WERI-Rb-1 (cell line): ENCODE measurements around the gene NCF4.

ENCODE experiments used
- DNase-seq: peaks from one replicate; pipeline ENCODE4 v3.0.0-alpha.2; 2020
- H3K27ac ChIP-seq: fragments of 250-450 bp; sonication (Bioruptor Pico); 2 replicates; pipeline ENCODE4 v1.5.1; 2020; ENCODE audit warnings: mild to moderate bottlenecking, moderate library complexity
- H3K27me3 ChIP-seq: fragments of 250-450 bp; sonication (Bioruptor Pico); 2 replicates; pipeline ENCODE4 v1.5.1; 2021; ENCODE audit warnings: mild to moderate bottlenecking, low read depth, moderate library complexity; ENCODE audit not compliant: insufficient read depth, severe bottlenecking
- H3K36me3 ChIP-seq: fragments of 250-450 bp; sonication (Bioruptor Pico); 2 replicates; pipeline ENCODE4 v1.5.1; 2020; ENCODE audit warnings: mild to moderate bottlenecking, moderate library complexity
- H3K4me3 ChIP-seq: 2 replicates; pipeline ENCODE4 v1.5.1; 2011; ENCODE audit warnings: low read depth, mild to moderate bottlenecking, control low read depth, low read length
- H3K9me3 ChIP-seq: fragments of 250-450 bp; sonication (Bioruptor Pico); 2 replicates; pipeline ENCODE4 v1.5.1; 2021; ENCODE audit warnings: mild to moderate bottlenecking, moderate library complexity; ENCODE audit not compliant: severe bottlenecking
- TF ChIP-seq, protein P1 (sequence below): IDR thresholded peaks from 2 replicates; pipeline ENCODE4 v1.5.1; 2011; ENCODE audit warnings: low read depth, mild to moderate bottlenecking, control low read depth, inconsistent platforms, low read length

The NCF4 gene

DNA sequence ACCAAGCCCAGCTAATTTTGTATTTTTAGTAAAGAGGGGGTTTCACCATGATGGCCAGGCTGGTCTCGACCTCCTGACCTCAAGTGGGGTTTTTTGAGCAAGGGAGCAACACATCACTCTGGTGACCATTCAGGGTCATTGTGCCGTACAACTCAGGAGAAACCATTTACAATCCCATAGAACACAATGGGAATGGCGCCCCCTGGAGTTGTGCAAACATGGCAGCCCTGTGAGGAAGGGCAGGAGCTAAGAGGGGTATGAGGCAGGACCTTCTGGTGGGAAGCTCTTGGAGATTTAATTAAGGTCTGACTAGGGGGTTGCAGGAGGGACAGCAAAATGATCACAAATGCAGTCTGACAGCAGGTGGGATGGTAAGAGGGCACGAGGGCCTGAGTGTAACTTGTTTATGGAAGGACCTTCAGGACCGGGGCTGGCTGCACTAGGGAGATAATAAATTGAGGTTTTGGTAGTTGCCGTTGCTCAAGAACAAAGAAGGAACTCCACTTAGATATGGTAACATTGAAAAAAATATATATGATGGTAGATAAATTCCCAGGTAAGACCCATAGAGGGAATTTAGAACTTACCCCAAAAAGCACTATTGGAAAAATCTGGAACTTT lies 43.6 kb downstream of the NCF4 start:
- peaks cover 8% of the 10 kb centered on the region for H3K9me3 ChIP-seq
- TF ChIP-seq, protein P1, sequence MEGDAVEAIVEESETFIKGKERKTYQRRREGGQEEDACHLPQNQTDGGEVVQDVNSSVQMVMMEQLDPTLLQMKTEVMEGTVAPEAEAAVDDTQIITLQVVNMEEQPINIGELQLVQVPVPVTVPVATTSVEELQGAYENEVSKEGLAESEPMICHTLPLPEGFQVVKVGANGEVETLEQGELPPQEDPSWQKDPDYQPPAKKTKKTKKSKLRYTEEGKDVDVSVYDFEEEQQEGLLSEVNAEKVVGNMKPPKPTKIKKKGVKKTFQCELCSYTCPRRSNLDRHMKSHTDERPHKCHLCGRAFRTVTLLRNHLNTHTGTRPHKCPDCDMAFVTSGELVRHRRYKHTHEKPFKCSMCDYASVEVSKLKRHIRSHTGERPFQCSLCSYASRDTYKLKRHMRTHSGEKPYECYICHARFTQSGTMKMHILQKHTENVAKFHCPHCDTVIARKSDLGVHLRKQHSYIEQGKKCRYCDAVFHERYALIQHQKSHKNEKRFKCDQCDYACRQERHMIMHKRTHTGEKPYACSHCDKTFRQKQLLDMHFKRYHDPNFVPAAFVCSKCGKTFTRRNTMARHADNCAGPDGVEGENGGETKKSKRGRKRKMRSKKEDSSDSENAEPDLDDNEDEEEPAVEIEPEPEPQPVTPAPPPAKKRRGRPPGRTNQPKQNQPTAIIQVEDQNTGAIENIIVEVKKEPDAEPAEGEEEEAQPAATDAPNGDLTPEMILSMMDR, result no peak
- no peak overlapping the region for H3K4me3 ChIP-seq
- H3K36me3 ChIP-seq, result no peaks in the 10 kb centered on the region
- no peak overlapping the region for H3K27ac ChIP-seq
- no peak for DNase-seq
- peaks cover 75% of the 10 kb centered on the region for H3K27me3 ChIP-seq

DNA sequence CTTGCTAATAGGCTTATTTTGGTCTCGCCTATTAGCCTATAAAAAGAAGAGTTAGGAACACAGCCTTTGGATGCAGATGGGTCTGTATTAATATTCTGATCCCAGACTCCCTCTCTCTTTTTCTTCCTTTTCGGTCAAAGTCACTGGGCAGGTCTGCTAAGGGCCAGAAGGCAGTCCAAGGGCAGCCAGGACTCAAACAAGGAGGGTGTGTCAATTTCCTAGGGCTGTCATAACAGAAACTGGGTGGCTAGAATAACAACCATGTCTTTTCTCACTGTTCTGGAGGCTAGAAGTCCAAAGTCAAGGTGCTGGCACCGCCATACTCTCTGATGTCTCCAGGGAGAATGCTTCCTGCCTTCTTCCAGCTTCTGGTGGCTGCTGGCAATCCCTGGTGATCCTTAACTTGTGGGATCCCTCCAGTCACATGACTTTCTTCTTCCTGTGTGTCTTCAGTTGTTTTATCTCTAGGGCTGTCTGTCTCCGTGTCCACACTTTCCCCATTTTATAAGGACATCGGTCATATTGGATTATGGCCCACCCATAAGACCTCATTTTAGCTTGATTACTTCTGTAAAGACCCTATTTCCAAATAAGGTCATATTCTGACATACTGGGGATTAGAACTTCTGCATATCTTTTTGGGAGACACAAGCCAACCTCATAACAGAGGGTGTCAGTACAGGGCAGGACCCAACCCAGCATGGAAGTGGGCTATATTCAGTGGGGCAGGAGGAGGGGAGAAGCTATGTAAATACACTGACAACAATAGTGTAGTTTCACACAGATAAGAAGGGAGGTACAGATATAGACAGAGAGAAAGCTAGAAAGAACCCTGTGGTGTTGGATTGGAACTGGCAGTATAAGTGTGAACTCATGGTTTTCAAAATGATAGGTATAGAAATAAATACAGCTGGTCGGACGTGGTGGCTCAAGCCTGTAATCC lies 46.7 kb downstream of the NCF4 start:
- DNase-seq, result no peak
- no peak overlapping the region for H3K27ac ChIP-seq
- H3K9me3 ChIP-seq, result peaks cover 1% of the 10 kb centered on the region
- TF ChIP-seq, protein P1, result no peak
- H3K4me3 ChIP-seq, result no peak overlapping the region
- no peaks in the 10 kb centered on the region for H3K36me3 ChIP-seq
- H3K27me3 ChIP-seq, result peaks cover 79% of the 10 kb centered on the region

DNA sequence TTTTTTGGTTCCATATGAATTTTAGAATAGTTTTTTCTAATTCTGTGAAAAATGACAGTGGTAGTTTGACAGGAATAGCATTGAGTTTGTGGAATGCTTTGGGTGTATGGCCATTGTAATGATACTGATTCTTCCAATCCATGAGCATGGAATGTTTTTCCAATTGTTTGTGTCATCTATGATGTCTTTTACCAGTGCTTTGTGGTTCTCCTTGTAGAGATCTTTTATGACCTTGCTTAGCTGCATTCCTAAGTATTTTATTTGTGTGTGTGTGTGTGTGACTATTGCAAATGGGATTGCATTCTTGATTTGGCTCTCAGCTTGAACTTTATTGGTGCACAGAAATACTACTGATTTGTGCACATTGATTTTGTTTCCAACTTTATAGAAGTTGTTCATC lies 49.7 kb downstream of the NCF4 start:
- no peaks in the 10 kb centered on the region for H3K9me3 ChIP-seq
- TF ChIP-seq, protein P1, result no peak
- DNase-seq, result no peak
- H3K4me3 ChIP-seq, result no peak overlapping the region
- H3K27ac ChIP-seq, result no peak overlapping the region
- no peaks in the 10 kb centered on the region for H3K36me3 ChIP-seq
- peaks cover 75% of the 10 kb centered on the region for H3K27me3 ChIP-seq

DNA sequence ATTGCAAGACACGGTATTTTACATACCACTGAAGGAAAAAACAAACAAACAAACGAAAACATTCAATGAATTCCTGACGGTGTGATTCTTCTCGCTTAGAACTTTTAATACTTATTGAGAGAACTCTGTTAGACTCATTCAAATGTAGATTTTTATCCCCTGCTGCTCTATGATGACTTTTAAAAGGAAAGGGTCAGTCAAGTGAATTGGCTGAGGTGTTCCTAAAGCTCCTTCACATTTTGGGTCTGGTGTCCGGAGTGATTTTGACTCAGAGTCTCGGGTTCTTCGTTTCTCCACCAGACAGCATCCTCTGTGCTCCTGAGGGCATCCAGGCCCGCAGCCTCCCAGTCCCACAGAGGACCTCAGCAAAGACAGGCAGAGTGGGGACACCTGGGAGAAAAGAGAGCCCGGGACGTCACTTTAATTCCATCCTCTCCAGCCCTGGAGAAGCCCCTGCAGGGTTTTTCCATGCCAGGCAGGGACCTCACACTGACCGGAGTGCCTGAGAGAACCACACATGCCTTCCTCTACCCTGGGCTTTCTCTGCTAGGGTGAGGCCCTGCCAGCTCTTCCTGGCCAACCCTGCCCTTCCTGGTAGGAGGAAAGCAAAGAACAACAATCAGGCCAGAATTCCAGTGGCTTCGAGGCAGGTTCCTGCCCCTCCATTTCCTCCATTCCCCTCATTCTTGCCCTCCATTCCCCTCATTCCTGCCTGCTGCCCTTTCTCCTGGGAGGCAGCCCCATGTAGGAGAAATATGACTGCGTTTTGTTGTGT lies 51.3 kb downstream of the NCF4 start:
- TF ChIP-seq, protein P1, result no peak
- Histone ChIP-seq H3K36me3 (no peaks in the 10 kb centered on the region), H3K27me3 (peaks cover 74% of the 10 kb centered on the region), H3K9me3 (no peaks in the 10 kb centered on the region), H3K27ac (no peak overlapping the region), H3K4me3 (no peak overlapping the region)
- DNase-seq, result no peak

DNA sequence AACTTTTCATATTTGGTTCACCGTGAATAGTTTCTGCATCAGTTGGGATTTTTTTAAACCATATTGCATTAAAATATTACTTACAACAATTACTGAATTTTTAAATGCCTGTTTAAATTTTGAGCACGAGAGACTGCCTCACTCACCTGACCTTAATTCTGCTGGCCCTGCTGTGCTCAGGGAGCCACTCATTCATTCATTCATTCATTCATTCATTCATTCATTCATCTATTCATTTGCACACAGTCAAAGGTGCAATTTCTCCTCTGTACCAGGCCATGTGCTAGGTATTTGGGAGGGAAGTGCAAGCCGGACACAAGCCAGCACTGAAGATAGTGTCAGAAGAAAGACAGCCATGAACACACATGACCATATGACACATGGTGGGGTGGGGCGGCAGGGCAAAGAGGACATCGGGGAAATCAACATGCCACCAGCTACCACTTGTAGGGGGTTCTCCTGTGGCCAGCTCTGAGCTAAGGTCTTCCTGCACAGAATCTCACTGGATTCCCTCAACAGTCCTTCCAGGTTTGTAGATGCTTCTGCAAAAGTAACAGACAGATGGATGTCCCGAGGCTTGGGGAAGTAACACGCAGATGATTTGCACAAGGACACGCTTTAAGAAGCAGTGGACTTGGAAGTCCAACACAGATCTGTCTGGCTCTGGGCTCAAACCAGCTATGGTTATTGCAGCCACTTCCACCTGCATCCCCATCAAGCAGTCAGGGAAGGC lies 52.1 kb downstream of the NCF4 start:
- Histone ChIP-seq H3K27ac (no peak overlapping the region), H3K36me3 (no peaks in the 10 kb centered on the region), H3K4me3 (no peak overlapping the region), H3K9me3 (no peaks in the 10 kb centered on the region), H3K27me3 (peaks cover 69% of the 10 kb centered on the region)
- TF ChIP-seq, protein P1, result no peak
- no peak for DNase-seq
